NT2/D1 (cell line): ENCODE measurements around the gene NR2E1.

Source experiments
- SUZ12 ChIP-seq: IDR thresholded peaks from 2 replicates; pipeline ENCODE4 v1.6.1; 2011; ENCODE audit not compliant: insufficient read length, insufficient read depth; ENCODE audit errors: extremely low read depth
- YY1 ChIP-seq: IDR thresholded peaks from 2 replicates; pipeline ENCODE4 v1.6.1; 2011; ENCODE audit not compliant: insufficient read length, insufficient read depth
- ZNF274 ChIP-seq: IDR thresholded peaks from 2 replicates; pipeline ENCODE4 v1.6.1; 2011; ENCODE audit warnings: mild to moderate bottlenecking, low read depth, low read length

GRCh38 chr6:108157981-108158525, 7.8 kb upstream of the NR2E1 start:
- TF ChIP-seq SUZ12 (no peak), YY1 (no peak), ZNF274 (no peak)
